GM12892 (cell line): ENCODE results near the gene P2RX1.

Experiments used
- POLR2A ChIP-seq: IDR thresholded peaks from 2 replicates; pipeline ENCODE4 v1.6.1; 2011; ENCODE audit warnings: low read depth, low read length, control low read depth
- POLR2AphosphoS5 ChIP-seq: IDR thresholded peaks from 2 replicates; pipeline ENCODE4 v1.6.1; 2011; ENCODE audit warnings: low read depth, low read length, control low read depth
- TAF1 ChIP-seq: IDR thresholded peaks from 2 replicates; pipeline ENCODE4 v1.6.1; 2011; ENCODE audit warnings: low read depth, mild to moderate bottlenecking, control low read depth, low read length, borderline replicate concordance

GRCh38 chr17:3915995-3916696 is at the start of gene P2RX1:
- no peak for TF ChIP-seq POLR2A
- no peak for TF ChIP-seq TAF1
- no peak for TF ChIP-seq POLR2AphosphoS5
